ENCODE results near the gene PRRT1B. TPM values are rescaled to one million over a fixed set of nuclear protein-coding genes. Genes with fewer than 3 reads are reported as not detected.
"Not testable (repeated sequence)": the region's sequence is repeated elsewhere in the genome, so short reads cannot be mapped to it uniquely, and the experiment has no call there.

PRRT1B gene
- total and polyA plus RNA-seq, 9 of the 15 experiments (the other 6 are each of a cell fraction or from before 2014, with no cell fraction given): not detected

DNA sequence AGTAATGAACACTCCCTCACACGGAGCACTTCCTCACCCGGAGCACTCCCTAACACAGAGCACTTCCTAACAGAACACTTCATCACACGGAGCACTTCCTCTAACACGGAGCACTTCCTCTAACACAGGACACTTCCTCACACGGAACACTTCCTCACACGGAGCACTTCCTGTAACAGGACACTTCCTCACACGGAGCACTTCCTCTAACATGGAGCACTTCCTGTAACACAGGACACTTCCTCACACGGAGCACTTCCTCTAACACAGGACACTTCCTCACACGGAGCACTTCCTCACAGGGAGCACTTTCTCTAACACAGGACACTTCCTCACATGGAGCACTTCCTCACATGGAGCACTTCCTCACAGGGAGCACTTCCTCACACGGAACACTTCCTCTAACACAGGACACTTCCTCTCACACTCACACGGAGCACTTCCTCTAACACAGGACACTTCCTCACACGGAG lies 29.7 kb upstream of the PRRT1B start:
- DNase-seq (ENCODE audit: extremely low read depth in 1 of 4, low spot score in 3 of 4); H3K9ac ChIP-seq (ENCODE audit: insufficient read depth in 1 of 2, low read depth in 2 of 2, low read length in 2 of 2); POLR2A ChIA-PET; H4K20me1 ChIP-seq (replicated peaks; ENCODE audit: control insufficient read depth, insufficient read depth, low read length); H3K4me1 ChIP-seq (replicated peaks in 1 of 2; ENCODE audit: control insufficient read depth in 2 of 2, insufficient read depth in 2 of 2, low read length in 2 of 2); BruUV-seq (replicated peaks); H3K79me2 ChIP-seq (ENCODE audit: control insufficient read depth, insufficient read depth, low read length); H3K27ac ChIP-seq (ENCODE audit: extremely low read depth, low read depth, low read length); H3K4me3 ChIP-seq; H3K9me3 ChIP-seq (replicated peaks; ENCODE audit: control insufficient read depth, insufficient read depth, low read depth, low read length); H3K27me3 ChIP-seq (ENCODE audit: control insufficient read depth in 2 of 2, insufficient read depth in 2 of 2, low read length in 2 of 2); CTCF ChIA-PET (ENCODE audit: low intra/inter-chr PET ratio); H3K9me1 ChIP-seq (ENCODE audit: control insufficient read depth, insufficient read depth, low read length); intact Hi-C loops (cut with micrococcal nuclease); H2AFZ ChIP-seq (ENCODE audit: low read depth, low read length); ATAC-seq; H3K4me2 ChIP-seq (ENCODE audit: insufficient read depth, low read length): not testable (repeated sequence)
- peak; percentile 70 for FAIRE-seq
- peaks cover 78% of the 10 kb centered on the region; the same call in 2 of the 3 replicates for H3K36me3 ChIP-seq (ENCODE audit: control insufficient read depth, insufficient read depth, low read length)
- 85% methylated on average over 12 of the region's 12 CpGs for WGBS (ENCODE audit: insufficient coverage, low coverage, missing lambda C conversion rate)
- peak; percentile 86 to 98; a peak in 3 of 4 replicates for TF ChIP-seq ETV6 (IDR thresholded peaks at IDR 0.05; ENCODE audit: borderline replicate concordance in 1 of 2, low read depth in 2 of 2, low read length in 1 of 2)
- TF ChIP-seq ETV6 (CRISPR knock-in tag; IDR thresholded peaks at IDR 0.05; ENCODE audit: borderline replicate concordance): peak; percentile 99
- 0 out of 2 replicates have a peak, but pooled peaks have one; percentile 26 for TF ChIP-seq ZBTB33 (CRISPR knock-in tag; IDR thresholded peaks at IDR 0.05)
- TF ChIP-seq, protein P1, sequence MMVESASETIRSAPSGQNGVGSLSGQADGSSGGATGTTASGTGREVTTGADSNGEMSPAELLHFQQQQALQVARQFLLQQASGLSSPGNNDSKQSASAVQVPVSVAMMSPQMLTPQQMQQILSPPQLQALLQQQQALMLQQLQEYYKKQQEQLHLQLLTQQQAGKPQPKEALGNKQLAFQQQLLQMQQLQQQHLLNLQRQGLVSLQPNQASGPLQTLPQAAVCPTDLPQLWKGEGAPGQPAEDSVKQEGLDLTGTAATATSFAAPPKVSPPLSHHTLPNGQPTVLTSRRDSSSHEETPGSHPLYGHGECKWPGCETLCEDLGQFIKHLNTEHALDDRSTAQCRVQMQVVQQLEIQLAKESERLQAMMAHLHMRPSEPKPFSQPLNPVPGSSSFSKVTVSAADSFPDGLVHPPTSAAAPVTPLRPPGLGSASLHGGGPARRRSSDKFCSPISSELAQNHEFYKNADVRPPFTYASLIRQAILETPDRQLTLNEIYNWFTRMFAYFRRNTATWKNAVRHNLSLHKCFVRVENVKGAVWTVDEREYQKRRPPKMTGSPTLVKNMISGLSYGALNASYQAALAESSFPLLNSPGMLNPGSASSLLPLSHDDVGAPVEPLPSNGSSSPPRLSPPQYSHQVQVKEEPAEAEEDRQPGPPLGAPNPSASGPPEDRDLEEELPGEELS (CRISPR knock-in tag; IDR thresholded peaks at IDR 0.05; ENCODE audit: borderline replicate concordance): 0 out of 2 replicates have a peak, but pooled peaks have one; percentile 62
- peak; percentile 64; the same call in 1 of the 2 replicates for TF ChIP-seq ZNF431 (CRISPR knock-in tag; IDR thresholded peaks at IDR 0.05)
- peak; percentile 26; the same call in 1 of the 2 replicates for TF ChIP-seq IRF2 (CRISPR knock-in tag; IDR thresholded peaks at IDR 0.05)
- TF ChIP-seq ELF1 (tag; IDR thresholded peaks at IDR 0.05): peak; percentile 49; the same call in 1 of the 2 replicates
- peak; percentile 99; the same call in 1 of the 2 replicates for TF ChIP-seq ZNF263 (CRISPR knock-in tag; IDR thresholded peaks at IDR 0.05; ENCODE audit: borderline replicate concordance)
- peak; percentile 78; the same call in 1 of the 2 replicates for TF ChIP-seq FOXK1 (CRISPR knock-in tag; IDR thresholded peaks at IDR 0.05; ENCODE audit: borderline replicate concordance)
- peak; percentile 65; the same call in 1 of the 2 replicates for TF ChIP-seq ZNF224 (CRISPR knock-in tag; IDR thresholded peaks at IDR 0.05)
- TF ChIP-seq, protein P2, sequence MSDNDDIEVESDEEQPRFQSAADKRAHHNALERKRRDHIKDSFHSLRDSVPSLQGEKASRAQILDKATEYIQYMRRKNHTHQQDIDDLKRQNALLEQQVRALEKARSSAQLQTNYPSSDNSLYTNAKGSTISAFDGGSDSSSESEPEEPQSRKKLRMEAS (CRISPR knock-in tag; IDR thresholded peaks at IDR 0.05): peak; percentile 24; the same call in 1 of the 2 replicates
- TF ChIP-seq ZNF232 (CRISPR knock-in tag; IDR thresholded peaks at IDR 0.05): 0 out of 2 replicates have a peak, but pooled peaks have one; percentile 37
- peak; percentile 1; the same call in 1 of the 2 replicates for TF ChIP-seq SPI1 (IDR thresholded peaks at IDR 0.05; ENCODE audit: borderline replicate concordance, low read depth, low read length)
- in situ Hi-C loops (cut with MboI): loop anchor here (10.0 kb wide), 1 partner anchor 229 kb away; the partner anchor contains the start of gene RAPGEF1
